ENCODE data around the gene IFT25. TPM values are rescaled to one million over a fixed set of nuclear protein-coding genes. Genes with fewer than 3 reads are reported as not detected.
"Not testable (repeated sequence)": the region's sequence is repeated elsewhere in the genome, so short reads cannot be mapped to it uniquely, and the experiment has no call there.

IFT25 gene
- total RNA-seq (10 to 100 TPM in 1 of 6 donors, 1 to 10 TPM in 5; 5.9 to 12.0 (median 8.7) TPM), polyA plus RNA-seq (10 to 100 TPM in 1 of 2 donors, 1 to 10 TPM in 1; 9.2 to 21.5 TPM)

- peaks cover 0 to 18% (median 6%) of the 10 kb centered on the region in 3 donors for H3K4me1 ChIP-seq
- H3K27ac ChIP-seq: peak within 1 kb of the TSS; percentile 71 to 88 (median 79)
- ATAC-seq: peak; percentile 87 to 95 (median 90)
- FAIRE-seq: no peak
- TF ChIP-seq CTCF (IDR thresholded peaks at IDR 0.05): no peak
- 0 to 1% methylated on average over 74 to 90 of the region's 90 CpGs for WGBS, 2 donors
- H3K9me3 ChIP-seq: no peaks in the 10 kb centered on the region
- peak; percentile 96 to 100 (median 98) for DNase-seq
- intact Hi-C loops (cut with DNase I): loop anchor here in 1 of 3 donors (5.0 kb wide), 2 partner anchors 58 to 78 kb away; partner anchors contain the start of gene YIPF1
- peak within 1 kb of the TSS; percentile 73 to 83 (median 78) for H3K4me3 ChIP-seq
- no peaks in the 10 kb centered on the region for H3K27me3 ChIP-seq
- no peaks in the 10 kb centered on the region for H3K36me3 ChIP-seq
Observed at GRCh38 chr1:53945433-53946251, at the start of gene IFT25. TSS of gene IFT25 (minus strand) at chr1:53945699. CDS start at chr1:53940082, 5,617 bp downstream.

GRCh38 chr1:53994516-53994915 is 49.0 kb upstream of the IFT25 start:
- intact Hi-C loops (cut with DNase I); FAIRE-seq; H3K9me3 ChIP-seq; H3K27me3 ChIP-seq; H3K36me3 ChIP-seq; ATAC-seq; H3K4me3 ChIP-seq; H3K4me1 ChIP-seq; DNase-seq; H3K27ac ChIP-seq: not testable (repeated sequence)
- WGBS, 2 donors: 74 to 85% methylated on average over 2 of the region's 2 CpGs

GRCh38 chr1:53992085-53992874 is 46.8 kb upstream of the IFT25 start:
- 61 to 67% methylated on average over 4 of the region's 4 CpGs for WGBS, 2 donors
- intact Hi-C loops (cut with DNase I): no loop called here
- H3K4me1 ChIP-seq: no peaks in the 10 kb centered on the region
- H3K36me3 ChIP-seq: no peaks in the 10 kb centered on the region
- H3K27ac ChIP-seq: no peak overlapping the region
- no peak overlapping the region for H3K4me3 ChIP-seq
- no peak for TF ChIP-seq CTCF (IDR thresholded peaks at IDR 0.05)
- DNase-seq: no peak
- H3K9me3 ChIP-seq: no peaks in the 10 kb centered on the region
- no peak for ATAC-seq
- no peaks in the 10 kb centered on the region for H3K27me3 ChIP-seq
- no peak for FAIRE-seq

GRCh38 chr1:53987880-53988279 is 42.4 kb upstream of the IFT25 start:
- Histone ChIP-seq H3K4me1 (peaks cover 0 to 4% (median 0%) of the 10 kb centered on the region in 3 donors), H3K9me3 (no peaks in the 10 kb centered on the region), H3K27ac (no peak overlapping the region), H3K4me3 (no peak overlapping the region), H3K27me3 (no peaks in the 10 kb centered on the region), H3K36me3 (no peaks in the 10 kb centered on the region)
- TF ChIP-seq CTCF (IDR thresholded peaks at IDR 0.05): no peak
- FAIRE-seq: no peak
- 84 to 88% methylated on average over 2 of the region's 2 CpGs for WGBS, 2 donors
- DNase-seq: no peak
- intact Hi-C loops (cut with DNase I): no loop called here
- ATAC-seq: no peak

- WGBS, 2 donors: 83 to 91% methylated on average over 3 of the region's 3 CpGs
- H3K4me1 ChIP-seq: peaks cover 0 to 7% (median 0%) of the 10 kb centered on the region in 3 donors
- H3K27ac ChIP-seq: no peak overlapping the region
- no peaks in the 10 kb centered on the region for H3K27me3 ChIP-seq
- H3K9me3 ChIP-seq: no peaks in the 10 kb centered on the region
- ATAC-seq: no peak
- intact Hi-C loops (cut with DNase I): no loop called here
- no peaks in the 10 kb centered on the region for H3K36me3 ChIP-seq
- no peak overlapping the region for H3K4me3 ChIP-seq
- no peak for DNase-seq
- no peak for TF ChIP-seq CTCF (IDR thresholded peaks at IDR 0.05)
- no peak for FAIRE-seq
Observed at GRCh38 chr1:53986458-53986857, 41.0 kb upstream of the IFT25 start.

All from pancreas (tissue), 10 donors.